Measurements from ENCODE around the gene GBF1. TPM values are rescaled to one million over a fixed set of nuclear protein-coding genes. Genes with fewer than 3 reads are reported as not detected.

The GBF1 gene
- total RNA-seq, 1 donor from 2014 or later: 40.3 TPM

- Histone ChIP-seq H3K4me1 (peaks cover 30% of the 10 kb centered on the region), H3K27me3 (ENCODE audit: low read depth) (no peaks in the 10 kb centered on the region), H3K27ac (no peak overlapping the region), H3K9me3 (no peaks in the 10 kb centered on the region), H3K36me3 (no peaks in the 10 kb centered on the region), H3K4me3 (no peak overlapping the region)
- DNase-seq (no peak), ATAC-seq (peak; percentile 35 to 67)
- TF ChIP-seq CTCF (IDR thresholded peaks at IDR 0.05): no peak
- intact Hi-C loops (cut with DNase I): no loop called here
These were observed 65.2 kb downstream of the GBF1 start for GRCh38 chr10:102310361-102311024.

- Histone ChIP-seq H3K4me3 (no peak overlapping the region), H3K27me3 (ENCODE audit: low read depth) (no peaks in the 10 kb centered on the region), H3K4me1 (peaks cover 30% of the 10 kb centered on the region), H3K36me3 (no peaks in the 10 kb centered on the region), H3K9me3 (no peaks in the 10 kb centered on the region), H3K27ac (no peak overlapping the region)
- intact Hi-C loops (cut with DNase I): no loop called here
- peak; percentile 11 to 58 for ATAC-seq
- no peak for TF ChIP-seq CTCF (IDR thresholded peaks at IDR 0.05)
- DNase-seq: no peak
These were observed 65.7 kb downstream of the GBF1 start for GRCh38 chr10:102311025-102311420.

- TF ChIP-seq CTCF (IDR thresholded peaks at IDR 0.05): no peak
- H3K36me3 ChIP-seq: no peaks in the 10 kb centered on the region
- no peak overlapping the region for H3K27ac ChIP-seq
- intact Hi-C loops (cut with DNase I): no loop called here
- no peaks in the 10 kb centered on the region for H3K9me3 ChIP-seq
- no peak for ATAC-seq
- H3K4me3 ChIP-seq: no peak overlapping the region
- no peak for DNase-seq
- H3K4me1 ChIP-seq: peaks cover 30% of the 10 kb centered on the region
- no peaks in the 10 kb centered on the region for H3K27me3 ChIP-seq (ENCODE audit: low read depth)
These were observed 67.4 kb downstream of the GBF1 start for GRCh38 chr10:102312683-102313082.

- no peak overlapping the region for H3K4me3 ChIP-seq
- peaks cover 30% of the 10 kb centered on the region for H3K4me1 ChIP-seq
- TF ChIP-seq CTCF (IDR thresholded peaks at IDR 0.05): no peak
- no peaks in the 10 kb centered on the region for H3K27me3 ChIP-seq (ENCODE audit: low read depth)
- ATAC-seq: no peak
- no peak overlapping the region for H3K27ac ChIP-seq
- intact Hi-C loops (cut with DNase I): no loop called here
- no peaks in the 10 kb centered on the region for H3K36me3 ChIP-seq
- no peaks in the 10 kb centered on the region for H3K9me3 ChIP-seq
- DNase-seq: no peak
These were observed 68.0 kb downstream of the GBF1 start for GRCh38 chr10:102313221-102313896.

- intact Hi-C loops (cut with DNase I): no loop called here
- H3K9me3 ChIP-seq: no peaks in the 10 kb centered on the region
- no peak overlapping the region for H3K27ac ChIP-seq
- no peaks in the 10 kb centered on the region for H3K27me3 ChIP-seq (ENCODE audit: low read depth)
- no peaks in the 10 kb centered on the region for H3K36me3 ChIP-seq
- peaks cover 30% of the 10 kb centered on the region for H3K4me1 ChIP-seq
- DNase-seq (no peak), ATAC-seq (no peak)
- no peak overlapping the region for H3K4me3 ChIP-seq
- TF ChIP-seq CTCF (IDR thresholded peaks at IDR 0.05): no peak
These were observed 69.5 kb downstream of the GBF1 start for GRCh38 chr10:102314801-102315200.
